ENCODE data around the gene ZNF300. TPM values are rescaled to one million over a fixed set of nuclear protein-coding genes. Genes with fewer than 3 reads are reported as not detected.
"Not testable (repeated sequence)": the region's sequence is repeated elsewhere in the genome, so short reads cannot be mapped to it uniquely, and the experiment has no call there.

Gene ZNF300
- total RNA-seq, 1 experiment from 2014 or later, result 11.3 TPM

DNA sequence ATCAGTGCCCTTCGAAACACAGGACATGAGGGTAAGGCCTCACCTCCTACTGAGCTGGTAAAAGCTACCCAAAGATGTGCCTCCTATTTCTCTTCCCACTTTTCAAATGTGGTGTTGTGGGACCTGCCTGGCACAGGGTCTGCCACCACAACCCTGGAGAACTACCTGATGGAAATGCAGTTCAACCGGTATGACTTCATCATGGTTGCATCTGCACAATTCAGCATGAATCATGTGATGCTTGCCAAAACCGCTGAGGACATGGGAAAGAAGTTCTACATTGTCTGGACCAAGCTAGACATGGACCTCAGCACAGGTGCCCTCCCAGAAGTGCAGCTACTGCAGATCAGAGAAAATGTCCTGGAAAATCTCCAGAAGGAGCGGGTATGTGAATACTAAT is 56.5 kb downstream of the ZNF300 start:
- H3K9me3 Mint-ChIP-seq (ENCODE audit: low read depth, unreplicated experiment), result peaks cover 4% of the 10 kb centered on the region
- intact Hi-C loops (cut with micrococcal nuclease; ENCODE audit: unreplicated experiment), result loop anchor here (5.0 kb wide), 1 partner anchor 191 kb away; no protein-coding TSS in a partner anchor
- no peaks in the 10 kb centered on the region for H3K4me1 Mint-ChIP-seq (ENCODE audit: low read depth, unreplicated experiment)
- peaks cover 54% of the 10 kb centered on the region for H3K27me3 Mint-ChIP-seq (ENCODE audit: unreplicated experiment)
- no peak for DNase-seq
- H3K4me3 Mint-ChIP-seq (ENCODE audit: low read depth, unreplicated experiment), result no peak overlapping the region
- TF ChIP-seq, protein P1, sequence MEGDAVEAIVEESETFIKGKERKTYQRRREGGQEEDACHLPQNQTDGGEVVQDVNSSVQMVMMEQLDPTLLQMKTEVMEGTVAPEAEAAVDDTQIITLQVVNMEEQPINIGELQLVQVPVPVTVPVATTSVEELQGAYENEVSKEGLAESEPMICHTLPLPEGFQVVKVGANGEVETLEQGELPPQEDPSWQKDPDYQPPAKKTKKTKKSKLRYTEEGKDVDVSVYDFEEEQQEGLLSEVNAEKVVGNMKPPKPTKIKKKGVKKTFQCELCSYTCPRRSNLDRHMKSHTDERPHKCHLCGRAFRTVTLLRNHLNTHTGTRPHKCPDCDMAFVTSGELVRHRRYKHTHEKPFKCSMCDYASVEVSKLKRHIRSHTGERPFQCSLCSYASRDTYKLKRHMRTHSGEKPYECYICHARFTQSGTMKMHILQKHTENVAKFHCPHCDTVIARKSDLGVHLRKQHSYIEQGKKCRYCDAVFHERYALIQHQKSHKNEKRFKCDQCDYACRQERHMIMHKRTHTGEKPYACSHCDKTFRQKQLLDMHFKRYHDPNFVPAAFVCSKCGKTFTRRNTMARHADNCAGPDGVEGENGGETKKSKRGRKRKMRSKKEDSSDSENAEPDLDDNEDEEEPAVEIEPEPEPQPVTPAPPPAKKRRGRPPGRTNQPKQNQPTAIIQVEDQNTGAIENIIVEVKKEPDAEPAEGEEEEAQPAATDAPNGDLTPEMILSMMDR (IDR thresholded peaks at IDR 0.05; ENCODE audit: unreplicated experiment), result no peak
- H3K36me3 Mint-ChIP-seq (ENCODE audit: insufficient read depth, unreplicated experiment), result no peaks in the 10 kb centered on the region
- CTCF ChIA-PET, result interaction anchor here (3.3 kb wide), 1 partner anchor 47 kb away, joined by 28 read pairs; no protein-coding TSS in a partner anchor
- no peak overlapping the region for H3K27ac Mint-ChIP-seq (ENCODE audit: unreplicated experiment)
- BruUV-seq (replicated peaks), result no TSS peak

DNA sequence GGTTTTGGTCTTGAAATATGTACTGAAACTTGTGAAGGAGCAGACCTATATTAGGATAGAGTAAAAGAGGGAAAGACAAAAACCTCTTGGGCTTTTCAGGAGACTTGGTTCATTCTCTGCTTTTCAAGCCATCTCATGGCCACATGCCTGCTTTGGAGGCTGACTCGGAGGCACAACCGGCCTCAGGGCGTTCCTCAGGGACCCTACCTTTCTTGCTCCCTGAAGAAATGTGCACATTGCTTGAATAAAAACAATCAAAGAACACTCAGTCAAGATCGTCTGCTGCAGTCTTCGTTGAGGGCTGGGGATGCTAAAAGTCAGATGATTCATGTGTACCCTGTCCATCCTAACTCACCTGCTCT is 57.5 kb downstream of the ZNF300 start:
- intact Hi-C loops (cut with micrococcal nuclease; ENCODE audit: unreplicated experiment), result loop anchor here (1.0 to 5.0 kb wide), 4 partner anchors 46 to 286 kb away; partner anchors contain the start of gene RBM22
- Mint-ChIP-seq H3K4me3 (ENCODE audit: low read depth, unreplicated experiment) (no peak overlapping the region), H3K27ac (ENCODE audit: unreplicated experiment) (no peak overlapping the region)

DNA sequence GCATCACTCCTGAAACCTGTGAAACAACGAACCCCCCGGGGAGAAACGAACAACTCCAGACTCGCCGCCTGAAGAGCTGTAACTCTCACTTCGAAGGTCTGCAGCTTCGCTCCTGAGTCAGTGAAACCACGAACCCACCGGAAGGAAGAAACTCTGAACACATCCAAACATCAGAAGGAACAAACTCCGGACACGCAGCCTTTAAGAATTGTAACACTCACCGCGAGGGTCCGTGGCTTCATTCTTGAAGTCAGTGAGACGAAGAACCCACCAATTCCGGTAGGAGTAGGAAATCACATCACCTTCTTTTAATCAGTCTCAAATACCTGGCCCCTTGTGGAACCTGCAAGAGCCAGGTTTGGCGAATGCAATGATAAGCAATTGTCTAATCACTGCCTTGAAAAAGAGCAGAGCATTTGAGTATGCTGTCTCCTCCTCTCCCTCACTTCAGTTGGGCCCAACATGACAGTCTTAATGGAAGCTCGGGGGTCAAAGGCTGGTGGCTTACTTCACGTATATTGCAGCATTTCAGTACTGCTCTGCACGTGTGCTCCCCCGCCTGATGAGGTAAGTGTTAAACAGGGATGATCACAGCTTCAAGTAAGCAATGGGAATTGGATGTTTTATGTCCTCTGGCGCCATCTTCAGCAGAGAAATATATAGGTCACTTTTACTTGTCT is 58.0 kb downstream of the ZNF300 start:
- H3K9me3 Mint-ChIP-seq (ENCODE audit: low read depth, unreplicated experiment), result peaks cover 4% of the 10 kb centered on the region
- DNase-seq, result peak; percentile 53
- CTCF ChIA-PET, result interaction anchor here (0.6 to 3.3 kb wide), 3 partner anchors 46 to 146 kb away, joined by 3 to 28 read pairs (median 4); partner anchors contain the start of gene RBM22
- TF ChIP-seq, protein P1 (IDR thresholded peaks at IDR 0.05; ENCODE audit: unreplicated experiment), result peak; percentile 50
- no TSS peak for BruUV-seq (replicated peaks)
- H3K27me3 Mint-ChIP-seq (ENCODE audit: unreplicated experiment), result peaks cover 66% of the 10 kb centered on the region
- H3K27ac Mint-ChIP-seq (ENCODE audit: unreplicated experiment), result no peak overlapping the region
- no peak overlapping the region for H3K4me3 Mint-ChIP-seq (ENCODE audit: low read depth, unreplicated experiment)
- H3K4me1 Mint-ChIP-seq (ENCODE audit: low read depth, unreplicated experiment), result no peaks in the 10 kb centered on the region
- intact Hi-C loops (cut with micrococcal nuclease; ENCODE audit: unreplicated experiment), result loop anchor here (1.0 to 5.0 kb wide), 4 partner anchors 45 to 285 kb away; partner anchors contain the start of gene RBM22
- H3K36me3 Mint-ChIP-seq (ENCODE audit: insufficient read depth, unreplicated experiment), result no peaks in the 10 kb centered on the region

More for the DNA sequence above, 57.5 kb downstream of the ZNF300 start:
- BruUV-seq (replicated peaks), result no TSS peak
- peaks cover 63% of the 10 kb centered on the region for H3K27me3 Mint-ChIP-seq (ENCODE audit: unreplicated experiment)
- TF ChIP-seq, protein P1 (IDR thresholded peaks at IDR 0.05; ENCODE audit: unreplicated experiment), result no peak
- no peak for DNase-seq
- CTCF ChIA-PET, result interaction anchor here (1.0 to 3.3 kb wide), 2 partner anchors 46 to 146 kb away, joined by 4 to 28 read pairs; partner anchors contain the start of gene RBM22
- no peaks in the 10 kb centered on the region for H3K36me3 Mint-ChIP-seq (ENCODE audit: insufficient read depth, unreplicated experiment)
- peaks cover 4% of the 10 kb centered on the region for H3K9me3 Mint-ChIP-seq (ENCODE audit: low read depth, unreplicated experiment)
- H3K4me1 Mint-ChIP-seq (ENCODE audit: low read depth, unreplicated experiment), result no peaks in the 10 kb centered on the region

DNA sequence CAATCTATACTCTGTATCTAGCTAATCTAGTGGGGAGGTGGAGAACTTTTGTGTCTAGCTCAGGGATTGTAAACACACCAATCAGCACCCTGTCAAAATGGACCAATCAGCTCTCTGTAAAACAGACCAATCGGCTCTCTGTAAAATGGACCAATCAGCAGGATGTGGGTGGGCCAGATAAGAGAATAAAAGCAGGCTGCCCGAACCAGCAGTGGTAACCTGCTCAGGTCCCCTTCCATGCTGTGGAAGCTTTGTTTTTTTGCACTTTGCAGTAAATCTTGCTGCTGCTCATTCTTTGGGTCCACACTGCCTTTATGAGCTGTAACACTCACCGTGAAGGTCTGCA is 58.5 kb downstream of the ZNF300 start, which contains the start of gene IRGM:
Gene IRGM, plus strand, starts transcription at position 214 of the 346 bp plus-strand sequence. CDS start 1,603 bp downstream, outside the sequence.
- H3K4me1 Mint-ChIP-seq (ENCODE audit: low read depth, unreplicated experiment); H3K27ac Mint-ChIP-seq (ENCODE audit: unreplicated experiment); DNase-seq; BruUV-seq (replicated peaks); H3K36me3 Mint-ChIP-seq (ENCODE audit: insufficient read depth, unreplicated experiment); H3K4me3 Mint-ChIP-seq (ENCODE audit: low read depth, unreplicated experiment); H3K9me3 Mint-ChIP-seq (ENCODE audit: low read depth, unreplicated experiment): not testable (repeated sequence)
- CTCF ChIA-PET, result interaction anchor here (3.3 kb wide), 1 partner anchor 45 kb away, joined by 28 read pairs; no protein-coding TSS in a partner anchor
- H3K27me3 Mint-ChIP-seq (ENCODE audit: unreplicated experiment), result peaks cover 66% of the 10 kb centered on the region
- intact Hi-C loops (cut with micrococcal nuclease; ENCODE audit: unreplicated experiment), result loop anchor here (5.0 kb wide), 1 partner anchor 189 kb away; no protein-coding TSS in a partner anchor

DNA sequence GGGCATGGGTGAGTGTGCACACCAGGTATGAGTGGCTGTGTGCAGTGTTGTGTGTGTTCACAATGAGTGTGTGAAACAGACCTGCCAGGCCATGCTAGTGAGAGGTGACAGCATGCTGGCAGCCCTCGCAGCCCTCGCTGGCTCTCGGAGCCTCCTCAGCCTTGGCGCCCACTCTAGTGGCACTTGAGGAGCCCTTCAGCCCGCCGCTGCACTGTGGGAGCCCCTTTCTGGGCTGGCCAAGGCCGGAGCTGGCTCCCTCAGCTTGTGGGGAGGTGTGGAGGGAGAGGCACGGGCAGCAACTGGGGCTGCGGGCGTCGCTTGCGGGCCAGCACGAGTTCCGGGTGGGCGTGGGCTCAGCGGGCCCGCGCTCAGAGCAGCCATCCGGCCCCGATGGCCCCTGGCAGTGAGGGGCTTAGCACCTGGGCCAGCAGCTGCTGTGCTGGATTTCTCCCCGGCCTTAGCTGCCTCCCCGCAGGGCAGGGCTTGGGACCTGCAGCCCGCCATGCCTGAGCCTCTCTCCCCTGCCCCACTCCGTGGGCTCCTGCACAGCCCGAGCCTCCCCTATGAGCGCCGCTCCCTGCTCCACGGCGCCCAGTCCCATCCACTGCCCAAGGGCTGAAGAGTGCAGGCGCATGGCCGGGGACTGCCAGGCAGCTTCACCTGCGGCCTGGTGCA is 59.5 kb downstream of the ZNF300 start:
- not testable (repeated sequence) for H3K27ac Mint-ChIP-seq (ENCODE audit: unreplicated experiment); H3K4me1 Mint-ChIP-seq (ENCODE audit: low read depth, unreplicated experiment); H3K9me3 Mint-ChIP-seq (ENCODE audit: low read depth, unreplicated experiment); BruUV-seq (replicated peaks); H3K36me3 Mint-ChIP-seq (ENCODE audit: insufficient read depth, unreplicated experiment); DNase-seq; H3K4me3 Mint-ChIP-seq (ENCODE audit: low read depth, unreplicated experiment)
- H3K27me3 Mint-ChIP-seq (ENCODE audit: unreplicated experiment), result peaks cover 66% of the 10 kb centered on the region
- intact Hi-C loops (cut with micrococcal nuclease; ENCODE audit: unreplicated experiment), result loop anchor here (5.0 kb wide), 1 partner anchor 188 kb away; no protein-coding TSS in a partner anchor
- CTCF ChIA-PET, result interaction anchor here (3.3 kb wide), 1 partner anchor 44 kb away, joined by 28 read pairs; no protein-coding TSS in a partner anchor

Data from Calu3 (cell line).